H1 (cell line): ENCODE results near the gene COX6A2. TPM values are rescaled to one million over a fixed set of nuclear protein-coding genes. Genes with fewer than 3 reads are reported as not detected.

Experiments
- CTCF ChIA-PET: fragments of 300-600 bp; sonication (Branson Sonifier 250); formaldehyde crosslinking; loops from one replicate; lab custom pipeline; 2021; ENCODE audit not compliant: partially characterized antibody; lab: Charles Lee
- POLR2A ChIA-PET: fragments of 300-600 bp; sonication (Branson Sonifier 250); formaldehyde crosslinking; loops from one replicate; lab custom pipeline; 2021; ENCODE audit warnings: inconsistent platforms; ENCODE audit not compliant: partially characterized antibody; lab: Charles Lee
- DNase-seq, 2 experiments: peaks; one replicate each; pipeline versions ENCODE4 v3.0.0 to v3.0.0-alpha.2; 2010 to 2022; ENCODE audit warnings: low spot score in 2 of 2, low read depth in 1 of 2, mixed read lengths in 1 of 2
- FAIRE-seq: peaks from 2 replicates; lab custom pipeline; 2011; peaks lifted over from hg19 to GRCh38; lab: Jason Lieb, UNC
- H2AFZ ChIP-seq: 2 replicates; pipeline ENCODE4 v1.8.1; 2012; ENCODE audit warnings: low read length, inconsistent platforms
- H2AK5ac ChIP-seq: 2 replicates; pipeline ENCODE4 v1.6.1; 2013; ENCODE audit warnings: low read depth, low read length
- H2BK120ac ChIP-seq: replicated peaks from 2 replicates; pipeline ENCODE3; 2013; ENCODE audit warnings: low read depth, low read length, inconsistent platforms
- H2BK12ac ChIP-seq: 2 replicates; pipeline ENCODE4 v1.6.1; 2013; ENCODE audit warnings: low read depth, low read length
- H2BK15ac ChIP-seq: 2 replicates; pipeline ENCODE4 v1.6.1; 2013; ENCODE audit warnings: low read length
- H2BK20ac ChIP-seq: 2 replicates; pipeline ENCODE4 v1.6.1; 2013; ENCODE audit warnings: low read length
- H2BK5ac ChIP-seq: 2 replicates; pipeline ENCODE4 v1.6.1; 2013; ENCODE audit warnings: low read depth, low read length
- H3K14ac ChIP-seq: 2 replicates; pipeline ENCODE4 v1.6.1; 2013; ENCODE audit warnings: inconsistent platforms; ENCODE audit not compliant: insufficient read length
- H3K18ac ChIP-seq: 2 replicates; pipeline ENCODE4 v1.6.1; 2013; ENCODE audit warnings: low read length; ENCODE audit errors: extremely low read depth
- H3K23ac ChIP-seq: 2 replicates; pipeline ENCODE4 v1.6.1; 2013; ENCODE audit warnings: inconsistent platforms; ENCODE audit not compliant: insufficient read length
- H3K23me2 ChIP-seq: 2 replicates; pipeline ENCODE4 v1.6.1; 2013; ENCODE audit warnings: low read depth, low read length
- H3K27ac ChIP-seq: 2 replicates; pipeline ENCODE4 v1.6.1; 2011; ENCODE audit warnings: low read depth, low read length, inconsistent platforms
- H3K27me3 ChIP-seq, 4 experiments: replicated peaks in 1 of 4; 1 replicate in 1 of 4; 2 replicates in 3 of 4; pipeline versions ENCODE4 v1.6.1 to v1.8.1; 2011 to 2013; ENCODE audit warnings: low read length in 3 of 4, mild to moderate bottlenecking in 3 of 4, inconsistent platforms in 2 of 4, mixed read lengths in 2 of 4, moderate library complexity in 1 of 4; ENCODE audit not compliant: control insufficient read depth in 3 of 4, insufficient read depth in 3 of 4; ENCODE audit errors: extremely low read depth in 1 of 4
- H3K36me3 ChIP-seq, 4 experiments: 2 replicates each; pipeline versions ENCODE4 v1.6.1 to v1.8.1; 2011 to 2013; ENCODE audit warnings: mild to moderate bottlenecking in 4 of 4, low read length in 3 of 4, moderate library complexity in 2 of 4, control low read depth in 1 of 4, inconsistent platforms in 1 of 4; ENCODE audit not compliant: insufficient read depth in 4 of 4, control insufficient read depth in 2 of 4
- H3K4ac ChIP-seq: replicated peaks from 2 replicates; pipeline ENCODE3; 2013; ENCODE audit warnings: low read length, low read depth, mixed read lengths, inconsistent platforms; ENCODE audit not compliant: insufficient read length
- H3K4me1 ChIP-seq, 4 experiments: replicated peaks in 1 of 4; 1 replicate in 1 of 4; 2 replicates in 3 of 4; pipeline versions ENCODE4 v1.6.1 to v1.8.1; 2011 to 2013; ENCODE audit warnings: low read length in 3 of 4, inconsistent platforms in 2 of 4, mixed read lengths in 1 of 4; ENCODE audit not compliant: insufficient read depth in 4 of 4, control insufficient read depth in 3 of 4
- H3K4me2 ChIP-seq, 2 experiments: 2 replicates each; pipeline versions ENCODE4 v1.6.1 to v1.8.1; 2011 to 2013; ENCODE audit warnings: low read depth in 2 of 2, low read length in 2 of 2, control low read depth in 1 of 2, inconsistent platforms in 1 of 2, mild to moderate bottlenecking in 1 of 2; ENCODE audit not compliant: insufficient read depth in 1 of 2
- H3K4me3 ChIP-seq, 4 experiments: fragments of 200-600, 300-600 bp in 1 of 4; sonication (generic), shearing (Covaris generic), sonication (Bioruptor Twin) in 1 of 4; 2 replicates each; pipeline versions ENCODE4 v1.5.1 to v1.8.1; 2011 to 2016; ENCODE audit warnings: low read length in 4 of 4, low read depth in 3 of 4, control low read depth in 2 of 4, inconsistent platforms in 2 of 4, mild to moderate bottlenecking in 2 of 4, mixed read lengths in 1 of 4, moderate library complexity in 1 of 4; ENCODE audit not compliant: insufficient read depth in 2 of 4; ENCODE audit errors: extremely low read depth in 1 of 4
- H3K56ac ChIP-seq: replicated peaks from 2 replicates; pipeline ENCODE3; 2013; ENCODE audit warnings: low read depth, mild to moderate bottlenecking, mixed read lengths, low read length, inconsistent platforms; ENCODE audit not compliant: insufficient read length
- H3K79me1 ChIP-seq: 2 replicates; pipeline ENCODE4 v1.6.1; 2013; ENCODE audit warnings: low read depth, low read length, control low read depth
- H3K79me2 ChIP-seq, 2 experiments: 2 replicates each; pipeline versions ENCODE4 v1.6.1 to v1.8.1; 2012 to 2013; ENCODE audit warnings: low read length in 2 of 2, mild to moderate bottlenecking in 2 of 2, inconsistent platforms in 1 of 2; ENCODE audit not compliant: insufficient read depth in 2 of 2, control insufficient read depth in 1 of 2
- H3K9ac ChIP-seq, 4 experiments: replicated peaks in 1 of 4; 1 replicate in 1 of 4; 2 replicates in 3 of 4; pipeline versions ENCODE4 v1.6.1 to v1.8.1; 2011 to 2013; ENCODE audit warnings: low read depth in 3 of 4, low read length in 3 of 4, control low read depth in 2 of 4, mild to moderate bottlenecking in 2 of 4, moderate library complexity in 2 of 4, inconsistent platforms in 1 of 4; ENCODE audit errors: extremely low read depth in 1 of 4
- H3K9me3 ChIP-seq, 2 experiments: 2 replicates each; pipeline versions ENCODE4 v1.6.1 to v1.8.1; 2012 to 2013; ENCODE audit warnings: mild to moderate bottlenecking in 2 of 2, moderate library complexity in 2 of 2, control low read depth in 1 of 2, inconsistent platforms in 1 of 2, low read depth in 1 of 2, low read length in 1 of 2, mixed read lengths in 1 of 2; ENCODE audit not compliant: insufficient read depth in 2 of 2
- H4K20me1 ChIP-seq, 2 experiments: replicated peaks in 1 of 2; 2 replicates each; pipeline versions ENCODE3 to v1.8.1; 2011 to 2013; ENCODE audit warnings: inconsistent platforms in 2 of 2, low read length in 2 of 2, mild to moderate bottlenecking in 1 of 2; ENCODE audit not compliant: insufficient read depth in 2 of 2, control insufficient read depth in 1 of 2
- H4K5ac ChIP-seq: 2 replicates; pipeline ENCODE4 v1.6.1; 2013; ENCODE audit warnings: low read length, low read depth, mixed read lengths, inconsistent platforms; ENCODE audit not compliant: insufficient read length
- H4K8ac ChIP-seq: 2 replicates; pipeline ENCODE4 v1.8.0; 2013; ENCODE audit warnings: mild to moderate bottlenecking, moderate library complexity, low read length, inconsistent platforms; ENCODE audit not compliant: insufficient read depth; ENCODE audit errors: extremely low read depth
- H4K91ac ChIP-seq: replicated peaks from 2 replicates; pipeline ENCODE3; 2013; ENCODE audit warnings: low read length, mixed read lengths, inconsistent platforms; ENCODE audit not compliant: insufficient read length
- ASH2L ChIP-seq: fragments of 200-600, 300-600 bp; sonication (generic); IDR thresholded peaks from one replicate; pipeline ENCODE4 v1.7.1; 2017; ENCODE audit warnings: low read length
- BRCA1 ChIP-seq: IDR thresholded peaks from 2 replicates; pipeline ENCODE4 v1.6.1; 2012; ENCODE audit warnings: low read depth, low read length, improper control_type of control experiment
- CEBPB ChIP-seq: IDR thresholded peaks from 2 replicates; pipeline ENCODE4 v1.6.1; 2012; ENCODE audit warnings: low read depth, low read length
- GABPA ChIP-seq: IDR thresholded peaks from 2 replicates; pipeline ENCODE4 v1.6.1; 2011; ENCODE audit warnings: mild to moderate bottlenecking, low read length, moderate library complexity, borderline replicate concordance; ENCODE audit not compliant: insufficient read depth
- NRF1 ChIP-seq: IDR thresholded peaks from 2 replicates; pipeline ENCODE4 v1.6.1; 2011; ENCODE audit warnings: mild to moderate bottlenecking, low read depth, low read length, improper control_type of control experiment
- POU5F1 ChIP-seq: IDR thresholded peaks from 2 replicates; pipeline ENCODE4 v1.6.1; 2011; ENCODE audit warnings: low read depth, mild to moderate bottlenecking, low read length, moderate library complexity
- RXRA ChIP-seq: IDR thresholded peaks from 2 replicates; pipeline ENCODE4 v1.6.1; 2011; ENCODE audit warnings: low read depth, mild to moderate bottlenecking, low read length, moderate library complexity; ENCODE audit not compliant: insufficient read depth
- YY1 ChIP-seq: IDR thresholded peaks from 2 replicates; pipeline ENCODE4 v1.6.1; 2011; ENCODE audit warnings: low read depth, mild to moderate bottlenecking, low read length
- WGBS, 2 experiments: shearing (Covaris generic) in 1 of 2; methylation state at CpG; one replicate each; pipeline versions ENCODE4 v1.1.6 to v1.1.7; 2013 to 2015; ENCODE audit warnings: low lambda C conversion rate in 2 of 2, mixed read lengths in 2 of 2, inconsistent platforms in 1 of 2, low coverage in 1 of 2, missing lambda C conversion rate in 1 of 2; ENCODE audit not compliant: insufficient replicate concordance in 2 of 2, insufficient coverage in 1 of 2, insufficient read length in 1 of 2; ENCODE audit errors: extremely low coverage in 1 of 2, missing lambda C conversion rate in 1 of 2; 5-methylcytosine and 5-hydroxymethylcytosine counted together
- polyA plus RNA-seq, 7 experiments: library from polyadenylated mRNA; depleted of rRNA in 3 of 7; stranded (reverse) in 5 of 7; unstranded in 2 of 7; fragments of >200 nt in 5 of 7; fragments of 200-250 nt in 2 of 7; gene quantifications; 1 replicate in 5 of 7; 2 replicates in 1 of 7; 4 replicates in 1 of 7; pipeline versions ENCODE4 v1.2.1 to v1.2.3, GENCODE V29; 2011 to 2013; ENCODE audit warnings: missing spikeins in 2 of 7, mixed read lengths in 2 of 7
- total RNA-seq: library from RNA; stranded (reverse); fragmentation: NEBNext Ultra II Directional; extraction: Animal tissue kit (Norgen Biotek cat#: 25700); gene quantifications from 2 replicates; pipeline ENCODE4 v1.2.1, GENCODE V29; 2021

The COX6A2 gene
- total and polyA plus RNA-seq, 2 of the 8 experiments (the other 6 are each of a cell fraction or from before 2014, with no cell fraction given) = 0.79 TPM; not detected in 1

DNA sequence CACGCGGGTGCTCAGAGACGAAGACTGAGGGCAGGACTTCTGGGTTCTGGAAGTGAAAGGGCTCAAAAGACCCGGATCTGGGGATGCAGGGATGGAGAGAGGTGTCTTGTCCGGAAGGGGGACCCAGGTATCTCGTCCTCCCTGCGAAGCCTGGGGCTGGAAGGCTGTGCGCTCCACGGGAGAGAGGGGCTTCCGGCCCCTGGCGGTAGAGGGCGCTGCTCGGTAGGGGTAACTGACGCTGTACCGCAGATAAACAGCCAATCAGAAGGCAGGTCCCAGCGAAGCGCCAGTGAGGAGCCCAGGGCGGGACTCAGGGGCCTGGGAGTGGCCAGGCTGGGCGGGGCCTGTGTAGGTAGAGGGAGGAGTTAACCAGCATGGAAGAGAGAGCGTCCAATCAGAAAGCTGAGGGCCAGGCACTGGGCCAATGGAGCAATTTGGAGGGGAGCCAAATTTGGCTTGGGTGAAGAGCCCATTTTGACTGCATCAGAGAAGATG lies 44.6 kb upstream of the COX6A2 start:
- Histone ChIP-seq H3K27me3 (peaks cover 2 to 38% (median 31%) of the 10 kb centered on the region in 4 experiments), H2BK5ac (no peak overlapping the region), H2AFZ (peak overlapping the region; percentile 35; the same call in 1 of the 2 replicates), H3K56ac (no peak overlapping the region), H4K5ac (no peak overlapping the region), H2BK120ac (no peak overlapping the region), H3K4ac (no peak overlapping the region), H3K18ac (no peak overlapping the region), H2BK20ac (no peak overlapping the region), H3K23ac (no peak overlapping the region), H3K79me1 (no peaks in the 10 kb centered on the region), H4K20me1 (peaks cover 0 to 3% of the 10 kb centered on the region in 2 experiments), H3K4me3 (peak overlapping the region; percentile 44 to 78 (median 62)), H3K79me2 (no peaks in the 10 kb centered on the region), H3K14ac (no peak overlapping the region), H3K4me2 (peak overlapping the region; percentile 67 to 68), H3K23me2 (peaks cover 19% of the 10 kb centered on the region; the same call in 1 of the 2 replicates), H2BK12ac (no peak overlapping the region), H2BK15ac (no peak overlapping the region), H3K4me1 (peaks cover 0 to 12% (median 3%) of the 10 kb centered on the region in 4 experiments; a peak in 5 of 7 replicates), H3K27ac (no peak overlapping the region), H4K91ac (no peak overlapping the region), H3K9me3 (no peaks in the 10 kb centered on the region), H2AK5ac (no peak overlapping the region), H3K9ac (no peak overlapping the region), H3K36me3 (no peaks in the 10 kb centered on the region), H4K8ac (no peak overlapping the region; the same call in 1 of the 2 replicates)
- DNase-seq (peak in 1 of 2 experiments; percentile 92), FAIRE-seq (no peak)
- CTCF ChIA-PET = interaction anchor here (0.5 to 0.7 kb wide), 5 partner anchors 12 to 149 kb away, joined by 3 to 4 read pairs (median 3); no protein-coding TSS in a partner anchor
- WGBS, 2 experiments = 30% methylated on average over 19 of the region's 20 CpGs; no CpG with 5 or more reads in 1 of the 2 experiments
- POLR2A ChIA-PET = interaction anchor here (0.5 to 1.2 kb wide), 3 partner anchors 10 to 242 kb away, joined by 3 read pairs; no protein-coding TSS in a partner anchor
- TF ChIP-seq GABPA (no peak), BRCA1 (no peak), POU5F1 (no peak), YY1 (no peak), CEBPB (no peak), ASH2L (peak; percentile 73), RXRA (no peak), NRF1 (no peak)
